H1 (cell line): ENCODE data around the gene KIAA1328. TPM values are rescaled to one million over a fixed set of nuclear protein-coding genes. Genes with fewer than 3 reads are reported as not detected.

Experiments used
- CTCF ChIA-PET: fragments of 300-600 bp; sonication (Branson Sonifier 250); formaldehyde crosslinking; loops from one replicate; lab custom pipeline; 2021; ENCODE audit not compliant: partially characterized antibody; lab: Charles Lee
- POLR2A ChIA-PET: fragments of 300-600 bp; sonication (Branson Sonifier 250); formaldehyde crosslinking; loops from one replicate; lab custom pipeline; 2021; ENCODE audit warnings: inconsistent platforms; ENCODE audit not compliant: partially characterized antibody; lab: Charles Lee
- DNase-seq, 2 experiments: peaks; one replicate each; pipeline versions ENCODE4 v3.0.0 to v3.0.0-alpha.2; 2010 to 2022; ENCODE audit warnings: low spot score in 2 of 2, low read depth in 1 of 2, mixed read lengths in 1 of 2
- FAIRE-seq: peaks from 2 replicates; lab custom pipeline; 2011; peaks lifted over from hg19 to GRCh38; lab: Jason Lieb, UNC
- H2AFZ ChIP-seq: 2 replicates; pipeline ENCODE4 v1.8.1; 2012; ENCODE audit warnings: low read length, inconsistent platforms
- H2AK5ac ChIP-seq: 2 replicates; pipeline ENCODE4 v1.6.1; 2013; ENCODE audit warnings: low read depth, low read length
- H2BK120ac ChIP-seq: replicated peaks from 2 replicates; pipeline ENCODE3; 2013; ENCODE audit warnings: low read depth, low read length, inconsistent platforms
- H2BK12ac ChIP-seq: 2 replicates; pipeline ENCODE4 v1.6.1; 2013; ENCODE audit warnings: low read depth, low read length
- H2BK15ac ChIP-seq: 2 replicates; pipeline ENCODE4 v1.6.1; 2013; ENCODE audit warnings: low read length
- H2BK20ac ChIP-seq: 2 replicates; pipeline ENCODE4 v1.6.1; 2013; ENCODE audit warnings: low read length
- H2BK5ac ChIP-seq: 2 replicates; pipeline ENCODE4 v1.6.1; 2013; ENCODE audit warnings: low read depth, low read length
- H3K14ac ChIP-seq: 2 replicates; pipeline ENCODE4 v1.6.1; 2013; ENCODE audit warnings: inconsistent platforms; ENCODE audit not compliant: insufficient read length
- H3K18ac ChIP-seq: 2 replicates; pipeline ENCODE4 v1.6.1; 2013; ENCODE audit warnings: low read length; ENCODE audit errors: extremely low read depth
- H3K23ac ChIP-seq: 2 replicates; pipeline ENCODE4 v1.6.1; 2013; ENCODE audit warnings: inconsistent platforms; ENCODE audit not compliant: insufficient read length
- H3K23me2 ChIP-seq: 2 replicates; pipeline ENCODE4 v1.6.1; 2013; ENCODE audit warnings: low read depth, low read length
- H3K27ac ChIP-seq: 2 replicates; pipeline ENCODE4 v1.6.1; 2011; ENCODE audit warnings: low read depth, low read length, inconsistent platforms
- H3K27me3 ChIP-seq, 4 experiments: replicated peaks in 1 of 4; 1 replicate in 1 of 4; 2 replicates in 3 of 4; pipeline versions ENCODE4 v1.6.1 to v1.8.1; 2011 to 2013; ENCODE audit warnings: low read length in 3 of 4, mild to moderate bottlenecking in 3 of 4, inconsistent platforms in 2 of 4, mixed read lengths in 2 of 4, moderate library complexity in 1 of 4; ENCODE audit not compliant: control insufficient read depth in 3 of 4, insufficient read depth in 3 of 4; ENCODE audit errors: extremely low read depth in 1 of 4
- H3K36me3 ChIP-seq, 4 experiments: 2 replicates each; pipeline versions ENCODE4 v1.6.1 to v1.8.1; 2011 to 2013; ENCODE audit warnings: mild to moderate bottlenecking in 4 of 4, low read length in 3 of 4, moderate library complexity in 2 of 4, control low read depth in 1 of 4, inconsistent platforms in 1 of 4; ENCODE audit not compliant: insufficient read depth in 4 of 4, control insufficient read depth in 2 of 4
- H3K4ac ChIP-seq: replicated peaks from 2 replicates; pipeline ENCODE3; 2013; ENCODE audit warnings: low read length, low read depth, mixed read lengths, inconsistent platforms; ENCODE audit not compliant: insufficient read length
- H3K4me1 ChIP-seq, 4 experiments: replicated peaks in 1 of 4; 1 replicate in 1 of 4; 2 replicates in 3 of 4; pipeline versions ENCODE4 v1.6.1 to v1.8.1; 2011 to 2013; ENCODE audit warnings: low read length in 3 of 4, inconsistent platforms in 2 of 4, mixed read lengths in 1 of 4; ENCODE audit not compliant: insufficient read depth in 4 of 4, control insufficient read depth in 3 of 4
- H3K4me2 ChIP-seq, 2 experiments: 2 replicates each; pipeline versions ENCODE4 v1.6.1 to v1.8.1; 2011 to 2013; ENCODE audit warnings: low read depth in 2 of 2, low read length in 2 of 2, control low read depth in 1 of 2, inconsistent platforms in 1 of 2, mild to moderate bottlenecking in 1 of 2; ENCODE audit not compliant: insufficient read depth in 1 of 2
- H3K4me3 ChIP-seq, 4 experiments: fragments of 200-600, 300-600 bp in 1 of 4; sonication (generic), shearing (Covaris generic), sonication (Bioruptor Twin) in 1 of 4; 2 replicates each; pipeline versions ENCODE4 v1.5.1 to v1.8.1; 2011 to 2016; ENCODE audit warnings: low read length in 4 of 4, low read depth in 3 of 4, control low read depth in 2 of 4, inconsistent platforms in 2 of 4, mild to moderate bottlenecking in 2 of 4, mixed read lengths in 1 of 4, moderate library complexity in 1 of 4; ENCODE audit not compliant: insufficient read depth in 2 of 4; ENCODE audit errors: extremely low read depth in 1 of 4
- H3K56ac ChIP-seq: replicated peaks from 2 replicates; pipeline ENCODE3; 2013; ENCODE audit warnings: low read depth, mild to moderate bottlenecking, mixed read lengths, low read length, inconsistent platforms; ENCODE audit not compliant: insufficient read length
- H3K79me1 ChIP-seq: 2 replicates; pipeline ENCODE4 v1.6.1; 2013; ENCODE audit warnings: low read depth, low read length, control low read depth
- H3K79me2 ChIP-seq, 2 experiments: 2 replicates each; pipeline versions ENCODE4 v1.6.1 to v1.8.1; 2012 to 2013; ENCODE audit warnings: low read length in 2 of 2, mild to moderate bottlenecking in 2 of 2, inconsistent platforms in 1 of 2; ENCODE audit not compliant: insufficient read depth in 2 of 2, control insufficient read depth in 1 of 2
- H3K9ac ChIP-seq, 4 experiments: replicated peaks in 1 of 4; 1 replicate in 1 of 4; 2 replicates in 3 of 4; pipeline versions ENCODE4 v1.6.1 to v1.8.1; 2011 to 2013; ENCODE audit warnings: low read depth in 3 of 4, low read length in 3 of 4, control low read depth in 2 of 4, mild to moderate bottlenecking in 2 of 4, moderate library complexity in 2 of 4, inconsistent platforms in 1 of 4; ENCODE audit errors: extremely low read depth in 1 of 4
- H3K9me3 ChIP-seq, 2 experiments: 2 replicates each; pipeline versions ENCODE4 v1.6.1 to v1.8.1; 2012 to 2013; ENCODE audit warnings: mild to moderate bottlenecking in 2 of 2, moderate library complexity in 2 of 2, control low read depth in 1 of 2, inconsistent platforms in 1 of 2, low read depth in 1 of 2, low read length in 1 of 2, mixed read lengths in 1 of 2; ENCODE audit not compliant: insufficient read depth in 2 of 2
- H4K20me1 ChIP-seq, 2 experiments: replicated peaks in 1 of 2; 2 replicates each; pipeline versions ENCODE3 to v1.8.1; 2011 to 2013; ENCODE audit warnings: inconsistent platforms in 2 of 2, low read length in 2 of 2, mild to moderate bottlenecking in 1 of 2; ENCODE audit not compliant: insufficient read depth in 2 of 2, control insufficient read depth in 1 of 2
- H4K5ac ChIP-seq: 2 replicates; pipeline ENCODE4 v1.6.1; 2013; ENCODE audit warnings: low read length, low read depth, mixed read lengths, inconsistent platforms; ENCODE audit not compliant: insufficient read length
- H4K8ac ChIP-seq: 2 replicates; pipeline ENCODE4 v1.8.0; 2013; ENCODE audit warnings: mild to moderate bottlenecking, moderate library complexity, low read length, inconsistent platforms; ENCODE audit not compliant: insufficient read depth; ENCODE audit errors: extremely low read depth
- H4K91ac ChIP-seq: replicated peaks from 2 replicates; pipeline ENCODE3; 2013; ENCODE audit warnings: low read length, mixed read lengths, inconsistent platforms; ENCODE audit not compliant: insufficient read length
- ATF3 ChIP-seq: IDR thresholded peaks from 2 replicates; pipeline ENCODE4 v1.6.1; 2011; ENCODE audit warnings: low read depth, mild to moderate bottlenecking, low read length; ENCODE audit not compliant: insufficient read depth
- BACH1 ChIP-seq: IDR thresholded peaks from 2 replicates; pipeline ENCODE4 v1.6.1; 2012; ENCODE audit warnings: low read length, improper control_type of control experiment
- CBX5 ChIP-seq: fragments of 300-800, 300-1000 bp; sonication (generic); IDR thresholded peaks from 2 replicates; pipeline ENCODE4 v1.7.1; 2016; ENCODE audit warnings: antibody characterized with exemption, low read length, low read depth
- CEBPB ChIP-seq: IDR thresholded peaks from 2 replicates; pipeline ENCODE4 v1.6.1; 2012; ENCODE audit warnings: low read depth, low read length
- CHD1 ChIP-seq: IDR thresholded peaks from 2 replicates; pipeline ENCODE4 v1.6.1; 2012; ENCODE audit warnings: low read depth, low read length, improper control_type of control experiment
- CREB1 ChIP-seq: IDR thresholded peaks from 2 replicates; pipeline ENCODE4 v1.6.1; 2012; ENCODE audit warnings: inconsistent platforms
- EGR1 ChIP-seq: IDR thresholded peaks from 2 replicates; pipeline ENCODE4 v1.6.1; 2011; ENCODE audit warnings: low read depth, low read length, borderline replicate concordance
- KDM1A ChIP-seq: fragments of 200-600, 300-600 bp; sonication (generic); IDR thresholded peaks from 2 replicates; pipeline ENCODE4 v1.7.1; 2016; ENCODE audit warnings: mild to moderate bottlenecking, low read length, borderline replicate concordance
- KDM4A ChIP-seq: IDR thresholded peaks from one replicate; pipeline ENCODE4 v1.7.1; 2012; ENCODE audit warnings: low read depth, mild to moderate bottlenecking, moderate library complexity, low read length, inconsistent platforms; ENCODE audit not compliant: severe bottlenecking
- NRF1 ChIP-seq: IDR thresholded peaks from 2 replicates; pipeline ENCODE4 v1.6.1; 2011; ENCODE audit warnings: mild to moderate bottlenecking, low read depth, low read length, improper control_type of control experiment
- RXRA ChIP-seq: IDR thresholded peaks from 2 replicates; pipeline ENCODE4 v1.6.1; 2011; ENCODE audit warnings: low read depth, mild to moderate bottlenecking, low read length, moderate library complexity; ENCODE audit not compliant: insufficient read depth
- SP4 ChIP-seq: IDR thresholded peaks from 2 replicates; pipeline ENCODE4 v1.6.1; 2012; ENCODE audit warnings: low read length, inconsistent platforms
- TEAD4 ChIP-seq: IDR thresholded peaks from 2 replicates; pipeline ENCODE4 v1.6.1; 2012; ENCODE audit warnings: low read depth, low read length, inconsistent platforms, mixed read lengths
- WGBS, 2 experiments: shearing (Covaris generic) in 1 of 2; methylation state at CpG; one replicate each; pipeline versions ENCODE4 v1.1.6 to v1.1.7; 2013 to 2015; ENCODE audit warnings: low lambda C conversion rate in 2 of 2, mixed read lengths in 2 of 2, inconsistent platforms in 1 of 2, low coverage in 1 of 2, missing lambda C conversion rate in 1 of 2; ENCODE audit not compliant: insufficient replicate concordance in 2 of 2, insufficient coverage in 1 of 2, insufficient read length in 1 of 2; ENCODE audit errors: extremely low coverage in 1 of 2, missing lambda C conversion rate in 1 of 2; 5-methylcytosine and 5-hydroxymethylcytosine counted together
- polyA plus RNA-seq, 7 experiments: library from polyadenylated mRNA; depleted of rRNA in 3 of 7; stranded (reverse) in 5 of 7; unstranded in 2 of 7; fragments of >200 nt in 5 of 7; fragments of 200-250 nt in 2 of 7; gene quantifications; 1 replicate in 5 of 7; 2 replicates in 1 of 7; 4 replicates in 1 of 7; pipeline versions ENCODE4 v1.2.1 to v1.2.3, GENCODE V29; 2011 to 2013; ENCODE audit warnings: missing spikeins in 2 of 7, mixed read lengths in 2 of 7
- total RNA-seq: library from RNA; stranded (reverse); fragmentation: NEBNext Ultra II Directional; extraction: Animal tissue kit (Norgen Biotek cat#: 25700); gene quantifications from 2 replicates; pipeline ENCODE4 v1.2.1, GENCODE V29; 2021

The KIAA1328 gene
- total and polyA plus RNA-seq, 2 of the 8 experiments (the other 6 are each of a cell fraction or from before 2014, with no cell fraction given) = 2.6 to 5.7 TPM

DNA sequence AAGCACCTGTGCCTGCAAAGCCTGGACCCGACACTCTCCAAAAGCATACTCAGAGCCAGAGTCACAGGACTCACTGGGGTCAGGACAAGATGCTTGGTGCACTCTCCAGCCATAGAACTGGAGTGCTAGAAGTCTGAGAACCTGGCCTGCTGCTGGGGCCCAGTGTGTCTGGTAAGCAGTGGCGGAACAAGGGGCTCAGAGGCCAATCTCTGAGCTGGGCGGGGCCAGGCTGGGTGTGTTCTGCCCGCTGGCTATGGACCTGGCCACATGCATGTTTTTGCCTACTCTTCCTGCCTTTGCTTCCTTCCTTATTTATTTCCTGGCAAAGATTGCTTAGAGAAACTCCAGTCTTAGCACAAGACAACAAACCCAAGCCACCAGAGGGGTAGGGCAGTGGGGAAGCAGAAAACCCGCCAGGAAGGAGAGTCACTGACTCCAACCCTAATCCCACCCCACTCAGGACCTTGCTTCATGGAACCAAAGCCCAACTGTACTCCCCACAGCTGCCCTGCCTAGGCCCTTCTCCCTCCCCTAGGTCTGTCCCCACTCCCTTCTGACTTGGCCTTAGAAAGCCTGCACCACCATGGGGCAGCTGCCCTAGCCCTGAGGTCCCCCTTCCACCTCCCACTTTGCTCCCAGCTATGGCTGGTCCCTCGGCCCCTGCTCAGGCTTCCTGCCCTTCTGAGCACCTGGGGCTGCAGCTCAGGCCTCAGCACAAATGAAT is 421.1 kb downstream of the KIAA1328 start:
- Histone ChIP-seq H2BK20ac (no peak overlapping the region), H3K27ac (no peak overlapping the region), H3K9ac (no peak overlapping the region), H3K9me3 (no peaks in the 10 kb centered on the region), H3K79me1 (no peaks in the 10 kb centered on the region; the same call in 1 of the 2 replicates), H3K18ac (no peak overlapping the region), H3K4me3 (no peak overlapping the region), H3K27me3 (peaks cover 5 to 26% (median 22%) of the 10 kb centered on the region in 4 experiments), H4K20me1 (peaks cover 0 to 6% of the 10 kb centered on the region in 2 experiments), H3K23ac (no peak overlapping the region), H3K4me1 (peaks cover 1 to 19% (median 10%) of the 10 kb centered on the region in 4 experiments), H4K91ac (no peak overlapping the region), H3K79me2 (no peaks in the 10 kb centered on the region), H2BK12ac (no peak overlapping the region), H3K14ac (no peak overlapping the region), H4K8ac (peak overlapping the region; percentile 43; the same call in 1 of the 2 replicates), H2AK5ac (no peak overlapping the region), H3K4ac (no peak overlapping the region), H2BK15ac (no peak overlapping the region), H2AFZ (no peak overlapping the region), H3K36me3 (no peaks in the 10 kb centered on the region), H3K56ac (no peak overlapping the region), H3K23me2 (peaks cover 7% of the 10 kb centered on the region; the same call in 1 of the 2 replicates), H2BK120ac (no peak overlapping the region), H3K4me2 (peak overlapping the region in 1 of 2 experiments; percentile 10; a peak in 1 of 4 replicates), H2BK5ac (no peak overlapping the region), H4K5ac (no peak overlapping the region)
- DNase-seq (no peak), FAIRE-seq (no peak)
- POLR2A ChIA-PET = interaction anchor here (1.5 to 2.7 kb wide), 2 partner anchors 10 to 74 kb away, joined by 4 to 10 read pairs; no protein-coding TSS in a partner anchor
- CTCF ChIA-PET = interaction anchor here (0.9 to 4.7 kb wide), 14 partner anchors 10 to 308 kb away, joined by 3 to 36 read pairs (median 4); no protein-coding TSS in a partner anchor
- no peak for TF ChIP-seq EGR1
- TF ChIP-seq BACH1 = no peak
- no peak for TF ChIP-seq RXRA
- no peak for TF ChIP-seq CBX5
- no peak for TF ChIP-seq NRF1
- TF ChIP-seq ATF3 = no peak
- no peak for TF ChIP-seq CEBPB
- no peak for TF ChIP-seq TEAD4
- TF ChIP-seq CHD1 = no peak
- TF ChIP-seq KDM1A = no peak
- TF ChIP-seq KDM4A = no peak
- no peak for TF ChIP-seq CREB1
- no peak for TF ChIP-seq SP4
- 81% methylated on average over 5 of the region's 6 CpGs; no CpG with 5 or more reads in 1 of the 2 experiments for WGBS, 2 experiments
